B cell (primary cell): ENCODE measurements around the gene BRIP1. TPM values are rescaled to one million over a fixed set of nuclear protein-coding genes. Genes with fewer than 3 reads are reported as not detected.

ENCODE experiments used
- ATAC-seq: fragments of 200-7000 bp; cut with Tn5 transposase; one replicate; pipeline ENCODE4 v1.10.0; 2021; ENCODE audit warnings: low read depth, mild to moderate bottlenecking, moderate number of reproducible peaks, moderate library complexity
- CTCF ChIA-PET: fragments of 350-600 bp; sonication (Branson Sonifier 250); formaldehyde crosslinking; loops from one replicate; lab custom pipeline; 2021; ENCODE audit warnings: antibody characterized with exemption, inconsistent platforms; lab: Charles Lee
- POLR2A ChIA-PET: fragments of 350-600 bp; sonication (Branson Sonifier 250); formaldehyde crosslinking; loops from one replicate; lab custom pipeline; 2021; ENCODE audit warnings: antibody characterized with exemption; lab: Charles Lee
- DNase-seq: peaks from one replicate; pipeline ENCODE4 v3.0.0; 2013
- H2AFZ ChIP-seq: 2 replicates; pipeline ENCODE4 v1.6.1; 2012; ENCODE audit warnings: mild to moderate bottlenecking, low read depth, low read length; ENCODE audit not compliant: insufficient read depth, poor library complexity, severe bottlenecking
- H3K27ac ChIP-seq, 2 donors: 1 replicate in 1 of 2; 2 replicates in 1 of 2; pipeline ENCODE4 v1.5.1; 2012 to 2013; ENCODE audit warnings: low read length in 2 of 2, mild to moderate bottlenecking in 2 of 2, moderate library complexity in 1 of 2
- H3K27me3 ChIP-seq, 4 experiments: fragments of 200-600 bp in 1 of 4; sonication (generic) in 1 of 4; replicated peaks in 1 of 4; 1 replicate in 2 of 4; 2 replicates in 2 of 4; pipeline versions ENCODE4 v1.6.1 to v1.7.0; 2013 to 2016; ENCODE audit warnings: low read length in 3 of 4, mild to moderate bottlenecking in 2 of 4, mixed read lengths in 1 of 4, moderate library complexity in 1 of 4; ENCODE audit not compliant: insufficient read depth in 4 of 4, control insufficient read depth in 3 of 4; ENCODE audit errors: control extremely low read depth in 1 of 4
- H3K36me3 ChIP-seq, 2 experiments: replicated peaks in 1 of 2; 1 replicate in 1 of 2; 2 replicates in 1 of 2; pipeline versions ENCODE4 v1.6.1 to v1.7.1; 2013; ENCODE audit warnings: low read length in 1 of 2; ENCODE audit not compliant: insufficient read depth in 2 of 2, control insufficient read depth in 1 of 2; ENCODE audit errors: control extremely low read depth in 1 of 2, extremely low read depth in 1 of 2
- H3K4me1 ChIP-seq, 2 donors: fragments of 200-600 bp in 1 of 2; sonication (generic) in 1 of 2; 1 replicate in 1 of 2; 2 replicates in 1 of 2; pipeline versions ENCODE4 v1.5.1 to v1.6.1; 2013 to 2017; ENCODE audit warnings: low read length in 2 of 2; ENCODE audit not compliant: control insufficient read depth in 2 of 2, insufficient read depth in 2 of 2
- H3K4me2 ChIP-seq: replicated peaks from 2 replicates; pipeline ENCODE3; 2012; ENCODE audit warnings: mild to moderate bottlenecking, low read depth, low read length; ENCODE audit not compliant: poor library complexity, severe bottlenecking
- H3K4me3 ChIP-seq, 5 experiments: fragments of 200-600 bp in 1 of 5; sonication (generic) in 1 of 5; 1 replicate in 3 of 5; 2 replicates in 2 of 5; pipeline versions ENCODE4 v1.5.1 to v1.7.0; 2011 to 2016; ENCODE audit warnings: low read length in 4 of 5, mild to moderate bottlenecking in 4 of 5, low read depth in 2 of 5, control low read depth in 1 of 5, moderate library complexity in 1 of 5; ENCODE audit not compliant: insufficient read depth in 1 of 5; ENCODE audit errors: control extremely low read depth in 1 of 5, extremely low read depth in 1 of 5
- H3K79me2 ChIP-seq: fragments of 200-600 bp; sonication (generic); one replicate; pipeline ENCODE4 v1.6.0; 2016; ENCODE audit warnings: low read length; ENCODE audit not compliant: control insufficient read depth, insufficient read depth
- H3K9ac ChIP-seq: fragments of 200-600 bp; sonication (generic); 2 replicates; pipeline ENCODE4 v1.6.1; 2017; ENCODE audit warnings: mild to moderate bottlenecking, low read length, moderate library complexity
- H3K9me3 ChIP-seq, 3 donors: one replicate each; pipeline versions ENCODE4 v1.6.1 to v1.7.1; 2013; ENCODE audit warnings: low read length in 2 of 3; ENCODE audit not compliant: control insufficient read depth in 2 of 3, insufficient read depth in 1 of 3; ENCODE audit errors: control extremely low read depth in 1 of 3
- H4K20me1 ChIP-seq: 2 replicates; pipeline ENCODE4 v1.6.0; 2012; ENCODE audit warnings: mild to moderate bottlenecking, low read length; ENCODE audit not compliant: insufficient read depth, control insufficient read depth, poor library complexity, severe bottlenecking
- H3K27ac Mint-ChIP-seq: one replicate; pipeline ENCODE4 v1.8.0; 2021; ENCODE audit warnings: mixed read lengths
- H3K27me3 Mint-ChIP-seq: one replicate; pipeline ENCODE4 v1.8.0; 2021; ENCODE audit warnings: mixed read lengths
- H3K4me1 Mint-ChIP-seq: one replicate; pipeline ENCODE4 v1.8.0; 2021; ENCODE audit warnings: mixed read lengths
- H3K4me3 Mint-ChIP-seq: one replicate; pipeline ENCODE4 v1.8.0; 2021; ENCODE audit warnings: mixed read lengths
- H3K9me3 Mint-ChIP-seq: one replicate; pipeline ENCODE4 v1.8.0; 2022; ENCODE audit warnings: mixed read lengths; ENCODE audit not compliant: insufficient read depth
- EZH2 ChIP-seq: IDR thresholded peaks from 2 replicates; pipeline ENCODE4 v1.6.1; 2012; ENCODE audit warnings: borderline replicate concordance, low read depth, mild to moderate bottlenecking, moderate library complexity, low read length; ENCODE audit not compliant: insufficient read depth, poor library complexity, severe bottlenecking
- WGBS: methylation state at CpG from one replicate; pipeline ENCODE4 v1.1.5; 2013; ENCODE audit warnings: missing lambda C conversion rate; ENCODE audit not compliant: insufficient coverage; 5-methylcytosine and 5-hydroxymethylcytosine counted together
- intact Hi-C: fragments of 100-400 bp; cut with micrococcal nuclease; formaldehyde crosslinking; loops from one replicate; pipeline ENCODE4 v1.10.0; 2022
- polyA plus RNA-seq: library from polyadenylated mRNA; depleted of rRNA; stranded (reverse); fragments of >200 nt; gene quantifications from 2 replicates; pipeline ENCODE4 v1.2.3, GENCODE V29; 2012
- total RNA-seq, 2 donors: library from RNA; stranded (reverse); fragments of 120-200 nt in 1 of 2; gene quantifications; 1 replicate in 1 of 2; 2 replicates in 1 of 2; pipeline versions ENCODE4 v1.2.3 to v1.2.4, GENCODE V29; 2013 to 2022
- TF ChIP-seq, protein P1 (sequence below): fragments of 200-600 bp; IDR thresholded peaks from one replicate; pipeline ENCODE4 v1.8.0; 2022; ENCODE audit warnings: antibody characterized with exemption, mild to moderate bottlenecking

Gene BRIP1
- total and polyA plus RNA-seq, 2 donors (not counting 1 experiment from before 2014, with no cell fraction given): 0.89 to 2.4 TPM

DNA sequence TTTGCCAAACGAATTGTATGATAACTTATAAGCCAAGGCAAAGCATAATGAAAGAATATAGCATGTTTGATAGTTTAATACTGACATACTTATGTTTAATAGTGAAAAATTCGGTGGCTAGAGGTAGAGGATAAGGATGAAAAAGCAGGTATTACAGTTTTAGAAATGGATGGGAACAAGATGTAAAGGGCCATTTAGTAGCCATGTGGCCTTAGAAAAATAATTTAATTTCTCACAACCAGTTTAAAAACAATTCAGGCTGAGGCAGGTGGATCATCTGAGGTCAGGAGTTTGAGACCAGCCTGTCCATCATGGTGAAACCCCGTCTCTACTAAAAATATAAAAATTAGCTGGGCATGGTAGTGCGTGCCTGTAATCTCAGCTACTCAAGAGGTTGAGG lies 152.8 kb downstream of the BRIP1 start:
- ATAC-seq (no peak), DNase-seq (no peak)
- H3K9me3 ChIP-seq: peaks cover 0 to 3% (median 0%) of the 10 kb centered on the region in 3 donors
- Mint-ChIP-seq H3K27ac (no peak overlapping the region), H3K4me3 (no peak overlapping the region), H3K27me3 (no peaks in the 10 kb centered on the region), H3K4me1 (no peaks in the 10 kb centered on the region), H3K9me3 (no peaks in the 10 kb centered on the region)
- H2AFZ ChIP-seq: no peak overlapping the region
- POLR2A ChIA-PET: no interaction called here
- no peak overlapping the region for H3K27ac ChIP-seq
- intact Hi-C loops: no loop called here
- CTCF ChIA-PET: interaction anchor here (0.6 kb wide), 1 partner anchor 58 kb away, joined by 3 read pairs; no protein-coding TSS in a partner anchor
- no peak overlapping the region for H3K4me2 ChIP-seq
- no peaks in the 10 kb centered on the region for H3K79me2 ChIP-seq
- no peaks in the 10 kb centered on the region for H3K4me1 ChIP-seq
- no peak for TF ChIP-seq EZH2
- TF ChIP-seq, protein P1, sequence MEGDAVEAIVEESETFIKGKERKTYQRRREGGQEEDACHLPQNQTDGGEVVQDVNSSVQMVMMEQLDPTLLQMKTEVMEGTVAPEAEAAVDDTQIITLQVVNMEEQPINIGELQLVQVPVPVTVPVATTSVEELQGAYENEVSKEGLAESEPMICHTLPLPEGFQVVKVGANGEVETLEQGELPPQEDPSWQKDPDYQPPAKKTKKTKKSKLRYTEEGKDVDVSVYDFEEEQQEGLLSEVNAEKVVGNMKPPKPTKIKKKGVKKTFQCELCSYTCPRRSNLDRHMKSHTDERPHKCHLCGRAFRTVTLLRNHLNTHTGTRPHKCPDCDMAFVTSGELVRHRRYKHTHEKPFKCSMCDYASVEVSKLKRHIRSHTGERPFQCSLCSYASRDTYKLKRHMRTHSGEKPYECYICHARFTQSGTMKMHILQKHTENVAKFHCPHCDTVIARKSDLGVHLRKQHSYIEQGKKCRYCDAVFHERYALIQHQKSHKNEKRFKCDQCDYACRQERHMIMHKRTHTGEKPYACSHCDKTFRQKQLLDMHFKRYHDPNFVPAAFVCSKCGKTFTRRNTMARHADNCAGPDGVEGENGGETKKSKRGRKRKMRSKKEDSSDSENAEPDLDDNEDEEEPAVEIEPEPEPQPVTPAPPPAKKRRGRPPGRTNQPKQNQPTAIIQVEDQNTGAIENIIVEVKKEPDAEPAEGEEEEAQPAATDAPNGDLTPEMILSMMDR: no peak
- H3K36me3 ChIP-seq: no peaks in the 10 kb centered on the region
- no peaks in the 10 kb centered on the region for H3K27me3 ChIP-seq
- no peak overlapping the region for H3K4me3 ChIP-seq
- no peak overlapping the region for H3K9ac ChIP-seq
- H4K20me1 ChIP-seq: no peaks in the 10 kb centered on the region
- WGBS: no CpG with 5 or more reads among the region's 4 CpGs

- Mint-ChIP-seq H3K4me1 (no peaks in the 10 kb centered on the region), H3K4me3 (no peak overlapping the region), H3K27ac (no peak overlapping the region), H3K9me3 (no peaks in the 10 kb centered on the region), H3K27me3 (no peaks in the 10 kb centered on the region)
- no peaks in the 10 kb centered on the region for H3K27me3 ChIP-seq
- POLR2A ChIA-PET: no interaction called here
- TF ChIP-seq, protein P1: no peak
- TF ChIP-seq EZH2: no peak
- H3K4me2 ChIP-seq: no peak overlapping the region
- intact Hi-C loops: no loop called here
- no peaks in the 10 kb centered on the region for H3K4me1 ChIP-seq
- CTCF ChIA-PET: no interaction called here
- H3K36me3 ChIP-seq: no peaks in the 10 kb centered on the region
- no peaks in the 10 kb centered on the region for H4K20me1 ChIP-seq
- H3K9me3 ChIP-seq: no peaks in the 10 kb centered on the region
- H3K9ac ChIP-seq: no peak overlapping the region
- no peak for ATAC-seq
- WGBS: no CpG with 5 or more reads among the region's 1 CpG
- no peak overlapping the region for H3K4me3 ChIP-seq
- H3K79me2 ChIP-seq: no peaks in the 10 kb centered on the region
- DNase-seq: no peak
- H2AFZ ChIP-seq: no peak overlapping the region
- H3K27ac ChIP-seq: no peak overlapping the region
These were observed 153.8 kb downstream of the BRIP1 start for GRCh38 chr17:61709567-61709966.
